Measurements from ENCODE around the gene EVC.

DNA sequence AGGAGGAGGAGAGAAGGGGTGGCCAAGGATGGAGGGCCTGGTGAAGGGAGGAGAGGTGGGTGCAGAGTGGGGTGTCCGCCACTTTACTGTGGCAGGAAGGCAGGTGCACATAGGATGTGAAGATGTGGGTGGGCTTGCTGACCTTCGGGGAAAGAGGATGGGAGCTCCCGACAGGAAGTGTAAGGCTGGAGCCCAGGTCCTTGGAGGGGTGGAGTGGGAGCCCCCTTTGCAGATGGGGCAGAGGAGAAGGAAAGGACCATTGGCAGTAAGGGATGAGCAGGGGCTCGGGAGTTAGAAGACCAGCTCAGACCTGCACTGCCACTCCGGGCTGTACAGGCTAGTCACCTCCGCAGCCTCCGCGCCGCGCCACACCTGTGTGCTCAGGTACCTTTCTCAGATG lies 89.5 kb downstream of the EVC start:
- TF ChIP-seq, protein P1, sequence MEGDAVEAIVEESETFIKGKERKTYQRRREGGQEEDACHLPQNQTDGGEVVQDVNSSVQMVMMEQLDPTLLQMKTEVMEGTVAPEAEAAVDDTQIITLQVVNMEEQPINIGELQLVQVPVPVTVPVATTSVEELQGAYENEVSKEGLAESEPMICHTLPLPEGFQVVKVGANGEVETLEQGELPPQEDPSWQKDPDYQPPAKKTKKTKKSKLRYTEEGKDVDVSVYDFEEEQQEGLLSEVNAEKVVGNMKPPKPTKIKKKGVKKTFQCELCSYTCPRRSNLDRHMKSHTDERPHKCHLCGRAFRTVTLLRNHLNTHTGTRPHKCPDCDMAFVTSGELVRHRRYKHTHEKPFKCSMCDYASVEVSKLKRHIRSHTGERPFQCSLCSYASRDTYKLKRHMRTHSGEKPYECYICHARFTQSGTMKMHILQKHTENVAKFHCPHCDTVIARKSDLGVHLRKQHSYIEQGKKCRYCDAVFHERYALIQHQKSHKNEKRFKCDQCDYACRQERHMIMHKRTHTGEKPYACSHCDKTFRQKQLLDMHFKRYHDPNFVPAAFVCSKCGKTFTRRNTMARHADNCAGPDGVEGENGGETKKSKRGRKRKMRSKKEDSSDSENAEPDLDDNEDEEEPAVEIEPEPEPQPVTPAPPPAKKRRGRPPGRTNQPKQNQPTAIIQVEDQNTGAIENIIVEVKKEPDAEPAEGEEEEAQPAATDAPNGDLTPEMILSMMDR (IDR thresholded peaks at IDR 0.05; ENCODE audit: low read depth, low read length), result no peak
- TF ChIP-seq EZH2phosphoT487 (IDR thresholded peaks at IDR 0.05; ENCODE audit: low read depth), result no peak

Measured in OCI-LY3 (cell line).